ENCODE results near the gene EMX2. TPM values are rescaled to one million over a fixed set of nuclear protein-coding genes. Genes with fewer than 3 reads are reported as not detected.

EMX2 gene
- polyA plus RNA-seq, 3 donors: not detected

DNA sequence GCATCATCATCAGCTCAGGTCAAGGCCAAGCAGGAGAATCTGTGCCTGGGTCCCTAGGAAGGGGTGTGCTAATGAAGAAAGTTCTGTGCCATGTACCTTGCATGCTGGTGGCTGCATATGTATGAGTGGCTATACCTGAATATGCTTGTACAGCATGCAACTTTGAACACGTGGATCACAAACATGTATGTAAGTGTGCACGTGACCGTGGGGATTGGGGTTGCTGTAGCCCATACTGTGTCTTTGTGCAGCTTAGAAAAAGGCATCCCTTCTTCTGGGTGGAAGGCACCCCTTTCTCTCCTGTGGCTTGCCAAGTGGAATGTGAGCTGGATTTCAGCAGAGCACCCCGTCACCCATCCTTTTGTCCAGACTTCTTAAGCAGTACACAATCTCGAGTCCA, 13.8 kb downstream of the EMX2 start:
- no peaks in the 10 kb centered on the region for H4K20me1 ChIP-seq (ENCODE audit: insufficient read depth, low read length)
- H3K4me3 ChIP-seq (replicated peaks in 1 of 3; ENCODE audit: low read depth in 2 of 3, low read length in 3 of 3): no peak overlapping the region
- H3K79me2 ChIP-seq (ENCODE audit: insufficient read depth, low read length): no peaks in the 10 kb centered on the region
- no peak overlapping the region for H3K9ac ChIP-seq (ENCODE audit: insufficient read depth, low read length, poor library complexity, severe bottlenecking)
- H3K9me3 ChIP-seq (replicated peaks in 1 of 2; ENCODE audit: control insufficient read depth in 1 of 2, insufficient read depth in 1 of 2, low read length in 2 of 2): peaks cover 0 to 15% of the 10 kb centered on the region in 2 donors
- Mint-ChIP-seq H3K27me3 (ENCODE audit: low read depth in 3 of 3) (peaks cover 47 to 65% (median 54%) of the 10 kb centered on the region in 3 donors), H3K9me3 (peaks cover 0 to 17% (median 4%) of the 10 kb centered on the region in 7 donors), H3K27ac (no peak overlapping the region), H3K4me3 (peak overlapping the region in 1 of 2 donors; percentile 35), H3K4me1 (no peaks in the 10 kb centered on the region), H3K36me3 (peaks cover 0 to 2% of the 10 kb centered on the region in 2 donors)
- H3K27ac ChIP-seq (ENCODE audit: low read depth in 1 of 2, low read length in 2 of 2): no peak overlapping the region
- H3K36me3 ChIP-seq (replicated peaks in 1 of 2; ENCODE audit: control insufficient read depth in 1 of 2, insufficient read depth in 2 of 2, low read length in 2 of 2): no peaks in the 10 kb centered on the region
- H3K27me3 ChIP-seq (ENCODE audit: control insufficient read depth in 2 of 2, insufficient read depth in 2 of 2, low read length in 2 of 2): peaks cover 21 to 50% of the 10 kb centered on the region in 2 donors
- no peak overlapping the region for H2AFZ ChIP-seq (ENCODE audit: insufficient read depth, low read depth, low read length, poor library complexity, severe bottlenecking)
- no CpG with 5 or more reads among the region's 5 CpGs for WGBS (ENCODE audit: insufficient coverage)
- no peaks in the 10 kb centered on the region for H3K4me1 ChIP-seq (ENCODE audit: control insufficient read depth in 1 of 2, insufficient read depth in 2 of 2, low read length in 2 of 2)
- intact Hi-C loops (cut with micrococcal nuclease): no loop called here
- H3K4me2 ChIP-seq (replicated peaks; ENCODE audit: extremely low read depth, low read length, poor library complexity, severe bottlenecking): no peak overlapping the region
- TF ChIP-seq, protein P1, sequence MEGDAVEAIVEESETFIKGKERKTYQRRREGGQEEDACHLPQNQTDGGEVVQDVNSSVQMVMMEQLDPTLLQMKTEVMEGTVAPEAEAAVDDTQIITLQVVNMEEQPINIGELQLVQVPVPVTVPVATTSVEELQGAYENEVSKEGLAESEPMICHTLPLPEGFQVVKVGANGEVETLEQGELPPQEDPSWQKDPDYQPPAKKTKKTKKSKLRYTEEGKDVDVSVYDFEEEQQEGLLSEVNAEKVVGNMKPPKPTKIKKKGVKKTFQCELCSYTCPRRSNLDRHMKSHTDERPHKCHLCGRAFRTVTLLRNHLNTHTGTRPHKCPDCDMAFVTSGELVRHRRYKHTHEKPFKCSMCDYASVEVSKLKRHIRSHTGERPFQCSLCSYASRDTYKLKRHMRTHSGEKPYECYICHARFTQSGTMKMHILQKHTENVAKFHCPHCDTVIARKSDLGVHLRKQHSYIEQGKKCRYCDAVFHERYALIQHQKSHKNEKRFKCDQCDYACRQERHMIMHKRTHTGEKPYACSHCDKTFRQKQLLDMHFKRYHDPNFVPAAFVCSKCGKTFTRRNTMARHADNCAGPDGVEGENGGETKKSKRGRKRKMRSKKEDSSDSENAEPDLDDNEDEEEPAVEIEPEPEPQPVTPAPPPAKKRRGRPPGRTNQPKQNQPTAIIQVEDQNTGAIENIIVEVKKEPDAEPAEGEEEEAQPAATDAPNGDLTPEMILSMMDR (IDR thresholded peaks at IDR 0.05): no peak
- no peak for DNase-seq

DNA sequence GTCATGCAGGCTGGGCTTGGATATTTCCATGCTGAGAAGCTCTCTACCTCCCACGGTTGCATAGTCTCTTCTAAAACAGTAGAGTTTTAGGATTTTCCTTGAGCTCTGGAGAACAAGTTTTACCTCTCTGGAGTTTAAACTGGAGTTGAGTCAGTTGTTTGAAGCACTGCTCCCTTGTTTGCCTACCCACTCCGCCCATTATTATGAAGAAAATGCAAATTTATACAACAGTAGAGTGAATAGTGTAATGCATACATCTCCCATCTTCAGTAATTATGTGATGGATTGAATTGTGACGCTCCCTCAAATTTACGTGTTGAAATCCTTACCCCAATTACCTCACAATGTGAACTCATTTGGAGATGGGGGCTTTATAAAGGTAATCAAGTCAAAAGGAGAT, 17.2 kb downstream of the EMX2 start:
- H3K36me3 Mint-ChIP-seq: no peaks in the 10 kb centered on the region
- peaks cover 23 to 37% (median 24%) of the 10 kb centered on the region in 3 donors for H3K27me3 Mint-ChIP-seq (ENCODE audit: low read depth in 3 of 3)
- Histone ChIP-seq H3K27ac (ENCODE audit: low read depth in 1 of 2, low read length in 2 of 2) (no peak overlapping the region), H3K27me3 (ENCODE audit: control insufficient read depth in 2 of 2, insufficient read depth in 2 of 2, low read length in 2 of 2) (peaks cover 0 to 17% of the 10 kb centered on the region in 2 donors), H3K4me1 (ENCODE audit: control insufficient read depth in 1 of 2, insufficient read depth in 2 of 2, low read length in 2 of 2) (no peaks in the 10 kb centered on the region), H4K20me1 (ENCODE audit: insufficient read depth, low read length) (no peaks in the 10 kb centered on the region), H3K9ac (ENCODE audit: insufficient read depth, low read length, poor library complexity, severe bottlenecking) (no peak overlapping the region), H3K36me3 (replicated peaks in 1 of 2; ENCODE audit: control insufficient read depth in 1 of 2, insufficient read depth in 2 of 2, low read length in 2 of 2) (no peaks in the 10 kb centered on the region), H3K9me3 (replicated peaks in 1 of 2; ENCODE audit: control insufficient read depth in 1 of 2, insufficient read depth in 1 of 2, low read length in 2 of 2) (no peaks in the 10 kb centered on the region), H3K79me2 (ENCODE audit: insufficient read depth, low read length) (no peaks in the 10 kb centered on the region), H3K4me3 (replicated peaks in 1 of 3; ENCODE audit: low read depth in 2 of 3, low read length in 3 of 3) (no peak overlapping the region), H2AFZ (ENCODE audit: insufficient read depth, low read depth, low read length, poor library complexity, severe bottlenecking) (no peak overlapping the region), H3K4me2 (replicated peaks; ENCODE audit: extremely low read depth, low read length, poor library complexity, severe bottlenecking) (no peak overlapping the region)
- H3K4me1 Mint-ChIP-seq: no peaks in the 10 kb centered on the region
- H3K9me3 Mint-ChIP-seq: peaks cover 0 to 6% (median 0%) of the 10 kb centered on the region in 7 donors
- DNase-seq: no peak
- TF ChIP-seq, protein P1 (IDR thresholded peaks at IDR 0.05): no peak
- no peak overlapping the region for H3K27ac Mint-ChIP-seq
- WGBS (ENCODE audit: insufficient coverage): no CpG with 5 or more reads among the region's 4 CpGs
- no peak overlapping the region for H3K4me3 Mint-ChIP-seq
- intact Hi-C loops (cut with micrococcal nuclease): no loop called here

Data from CD14-positive monocyte (primary cell).